Sigmoid colon (tissue), 4 donors: ENCODE data around the gene MME.

Experiments used
- EP300 ChIP-seq, 4 donors: sonication (generic); formaldehyde crosslinking; IDR thresholded peaks; one replicate each; pipeline ENCODE4 v1.6.1; 2017; ENCODE audit warnings: antibody characterized with exemption in 4 of 4
- POLR2A ChIP-seq, 2 donors: fragments of 450-650 bp; IDR thresholded peaks; one replicate each; pipeline ENCODE4 v1.6.1; 2016; ENCODE audit warnings: antibody characterized with exemption in 2 of 2, mild to moderate bottlenecking in 2 of 2, moderate library complexity in 2 of 2
- POLR2AphosphoS5 ChIP-seq, 4 donors: sonication (generic); formaldehyde crosslinking; IDR thresholded peaks; one replicate each; pipeline ENCODE4 v1.6.1; 2017; ENCODE audit warnings: antibody characterized with exemption in 4 of 4
- TF ChIP-seq, protein P1 (sequence below), 4 experiments: fragments of 450-650 bp in 3 of 4; fragments of 200-600 bp in 1 of 4; IDR thresholded peaks; one replicate each; pipeline ENCODE4 v1.5.1; 2016 to 2019; ENCODE audit warnings: antibody characterized with exemption in 4 of 4, mild to moderate bottlenecking in 3 of 4, moderate library complexity in 2 of 4

DNA sequence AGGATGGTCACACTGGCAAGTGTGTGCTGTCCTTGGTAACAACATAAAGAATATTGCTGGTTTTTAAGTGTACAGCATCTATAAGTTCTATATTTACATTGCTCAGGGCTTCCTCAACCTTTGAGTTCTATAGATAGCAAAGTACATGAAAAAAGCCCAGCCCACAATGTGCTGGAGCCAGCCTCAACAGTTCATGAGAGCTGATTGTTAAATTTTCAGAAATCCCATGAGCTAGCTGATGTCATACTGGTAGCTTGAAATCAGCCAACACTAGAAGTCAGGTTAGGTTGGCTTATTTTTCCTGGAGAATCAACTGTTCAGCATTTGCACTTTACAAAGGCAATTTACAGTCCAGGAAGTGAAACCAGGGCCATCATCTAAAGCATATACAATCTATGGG lies 110.6 kb downstream of the MME start:
- TF ChIP-seq POLR2A (IDR thresholded peaks at IDR 0.05) (no peak), POLR2AphosphoS5 (IDR thresholded peaks at IDR 0.05) (no peak), EP300 (IDR thresholded peaks at IDR 0.05) (no peak)
- TF ChIP-seq, protein P1, sequence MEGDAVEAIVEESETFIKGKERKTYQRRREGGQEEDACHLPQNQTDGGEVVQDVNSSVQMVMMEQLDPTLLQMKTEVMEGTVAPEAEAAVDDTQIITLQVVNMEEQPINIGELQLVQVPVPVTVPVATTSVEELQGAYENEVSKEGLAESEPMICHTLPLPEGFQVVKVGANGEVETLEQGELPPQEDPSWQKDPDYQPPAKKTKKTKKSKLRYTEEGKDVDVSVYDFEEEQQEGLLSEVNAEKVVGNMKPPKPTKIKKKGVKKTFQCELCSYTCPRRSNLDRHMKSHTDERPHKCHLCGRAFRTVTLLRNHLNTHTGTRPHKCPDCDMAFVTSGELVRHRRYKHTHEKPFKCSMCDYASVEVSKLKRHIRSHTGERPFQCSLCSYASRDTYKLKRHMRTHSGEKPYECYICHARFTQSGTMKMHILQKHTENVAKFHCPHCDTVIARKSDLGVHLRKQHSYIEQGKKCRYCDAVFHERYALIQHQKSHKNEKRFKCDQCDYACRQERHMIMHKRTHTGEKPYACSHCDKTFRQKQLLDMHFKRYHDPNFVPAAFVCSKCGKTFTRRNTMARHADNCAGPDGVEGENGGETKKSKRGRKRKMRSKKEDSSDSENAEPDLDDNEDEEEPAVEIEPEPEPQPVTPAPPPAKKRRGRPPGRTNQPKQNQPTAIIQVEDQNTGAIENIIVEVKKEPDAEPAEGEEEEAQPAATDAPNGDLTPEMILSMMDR (IDR thresholded peaks at IDR 0.05): no peak
